WTC11 (cell line): ENCODE measurements around the gene KRT83. TPM values are rescaled to one million over a fixed set of nuclear protein-coding genes. Genes with fewer than 3 reads are reported as not detected.

Experiments
- ATAC-seq: fragments of 200-7000 bp; cut with Tn5 transposase; 2 replicates; pipeline ENCODE4 v1.10.0; 2021; ENCODE audit warnings: mild to moderate bottlenecking, moderate library complexity
- CTCF ChIA-PET: fragments of 300-600 bp; sonication (Branson Sonifier 250); formaldehyde crosslinking; loops from one replicate; lab custom pipeline; 2021; ENCODE audit warnings: antibody characterized with exemption; lab: Charles Lee
- POLR2A ChIA-PET: fragments of 350-600 bp; sonication (Branson Sonifier 250); formaldehyde crosslinking; loops from one replicate; lab custom pipeline; 2021; ENCODE audit warnings: antibody characterized with exemption; lab: Charles Lee
- DNase-seq: peaks from one replicate; pipeline ENCODE4 v3.0.0; 2021; ENCODE audit warnings: low spot score
- H3K27ac Mint-ChIP-seq: 2 replicates; pipeline ENCODE4 v1.8.0; 2021; ENCODE audit warnings: mixed read lengths
- H3K27me3 Mint-ChIP-seq: 2 replicates; pipeline ENCODE4 v1.8.0; 2021; ENCODE audit warnings: low read depth, mild to moderate bottlenecking, moderate library complexity, mixed read lengths
- H3K36me3 Mint-ChIP-seq: 2 replicates; pipeline ENCODE4 v1.8.0; 2021; ENCODE audit warnings: mixed read lengths
- H3K4me1 Mint-ChIP-seq: 2 replicates; pipeline ENCODE4 v1.8.0; 2022; ENCODE audit warnings: mixed read lengths
- H3K4me3 Mint-ChIP-seq: 2 replicates; pipeline ENCODE4 v1.8.0; 2021; ENCODE audit warnings: mild to moderate bottlenecking, moderate library complexity, mixed read lengths
- H3K9me3 Mint-ChIP-seq: 2 replicates; pipeline ENCODE4 v1.8.0; 2021; ENCODE audit warnings: mixed read lengths
- AR ChIP-seq: fragments of 250-450 bp; sonication (Bioruptor Pico); IDR thresholded peaks from 2 replicates; pipeline ENCODE4 v1.9.0; 2021; ENCODE audit warnings: mild to moderate bottlenecking
- ARID4B ChIP-seq: sonication (generic); formaldehyde crosslinking; IDR thresholded peaks from 2 replicates; pipeline ENCODE4 v1.8.0; 2023; ENCODE audit warnings: missing genetic modification reagents, mild to moderate bottlenecking, borderline replicate concordance
- ATF3 ChIP-seq: sonication (generic); formaldehyde crosslinking; conservative IDR thresholded peaks from 2 replicates; pipeline ENCODE4 v1.8.1; 2022; ENCODE audit warnings: mild to moderate bottlenecking, missing genetic modification reagents
- CDX4 ChIP-seq: fragments of 250-450 bp; sonication (Bioruptor Pico); IDR thresholded peaks from 2 replicates; pipeline ENCODE4 v1.9.0; 2021; ENCODE audit warnings: moderate library complexity, mild to moderate bottlenecking, inconsistent platforms, borderline replicate concordance
- E2F1 ChIP-seq: sonication (generic); formaldehyde crosslinking; IDR thresholded peaks from 2 replicates; pipeline ENCODE4 v1.8.0; 2022; ENCODE audit warnings: mild to moderate bottlenecking, missing genetic modification reagents
- GRHL2 ChIP-seq: fragments of 250-450 bp; sonication (Bioruptor Pico); IDR thresholded peaks from 2 replicates; pipeline ENCODE4 v1.8.0; 2022; ENCODE audit warnings: mild to moderate bottlenecking, moderate library complexity; ENCODE audit not compliant: insufficient replicate concordance, severe bottlenecking
- SMAD4 ChIP-seq: sonication (generic); formaldehyde crosslinking; IDR thresholded peaks from 2 replicates; pipeline ENCODE4 v1.8.0; 2022; ENCODE audit warnings: mild to moderate bottlenecking, missing genetic modification reagents
- ZNF317 ChIP-seq: sonication (generic); formaldehyde crosslinking; IDR thresholded peaks from 2 replicates; pipeline ENCODE4 v1.8.1; 2023; ENCODE audit warnings: low read depth, mild to moderate bottlenecking, moderate library complexity, missing genetic modification reagents, borderline replicate concordance
- ZNF512 ChIP-seq: sonication (generic); formaldehyde crosslinking; IDR thresholded peaks from 2 replicates; pipeline ENCODE4 v1.8.1; 2022; ENCODE audit warnings: missing genetic modification reagents, borderline replicate concordance
- total RNA-seq: library from RNA; stranded (reverse); gene quantifications from 3 replicates; pipeline ENCODE4 v1.2.3, GENCODE V29; 2021

Gene KRT83
- total RNA-seq, 1 experiment from 2014 or later: not detected

GRCh38 chr12:52285851-52286530 lies 35.2 kb downstream of the KRT83 start:
- no peak for DNase-seq
- H3K27me3 Mint-ChIP-seq: no peaks in the 10 kb centered on the region
- H3K36me3 Mint-ChIP-seq: no peaks in the 10 kb centered on the region
- POLR2A ChIA-PET: interaction anchor here (0.6 kb wide), 1 partner anchor 94 kb away, joined by 5 read pairs; the partner anchor contains the start of gene KRT80
- peaks cover 11% of the 10 kb centered on the region for H3K4me1 Mint-ChIP-seq
- H3K9me3 Mint-ChIP-seq: no peaks in the 10 kb centered on the region
- TF ChIP-seq AR (CRISPR knock-in tag): no peak
- H3K4me3 Mint-ChIP-seq: no peak overlapping the region
- H3K27ac Mint-ChIP-seq: no peak overlapping the region
- ATAC-seq: no peak
- CTCF ChIA-PET: interaction anchor here (0.5 to 1.8 kb wide), 9 partner anchors 11 to 1455 kb away, joined by 3 to 6 read pairs (median 4); partner anchors contain the start of genes KRT7 and KRT86

- no peak for DNase-seq
- Mint-ChIP-seq H3K4me3 (no peak overlapping the region), H3K27me3 (no peaks in the 10 kb centered on the region), H3K4me1 (peaks cover 11% of the 10 kb centered on the region), H3K27ac (no peak overlapping the region), H3K9me3 (no peaks in the 10 kb centered on the region), H3K36me3 (no peaks in the 10 kb centered on the region)
- no peak for ATAC-seq
- CTCF ChIA-PET: interaction anchor here (0.7 to 1.7 kb wide), 2 partner anchors 64 to 442 kb away, joined by 4 to 7 read pairs; no protein-coding TSS in a partner anchor
- TF ChIP-seq GRHL2 (CRISPR knock-in tag) (no peak), ATF3 (CRISPR knock-in tag) (no peak), CDX4 (CRISPR knock-in tag) (no peak), ZNF317 (no peak), ZNF512 (CRISPR knock-in tag) (no peak), SMAD4 (CRISPR knock-in tag) (no peak), E2F1 (CRISPR knock-in tag) (no peak), ARID4B (CRISPR knock-in tag) (no peak)
- POLR2A ChIA-PET: interaction anchor here (0.7 kb wide), 1 partner anchor 582 kb away, joined by 4 read pairs; no protein-coding TSS in a partner anchor
These were observed 35.9 kb downstream of the KRT83 start for GRCh38 chr12:52285172-52285745.
